Renal cortex interstitium (tissue), 11 donors: Measurements from ENCODE around the gene NFRKB. TPM values are rescaled to one million over a fixed set of nuclear protein-coding genes. Genes with fewer than 3 reads are reported as not detected.
"Not testable (repeated sequence)": the region's sequence is repeated elsewhere in the genome, so short reads cannot be mapped to it uniquely, and the experiment has no call there.

Source experiments
- DNase-seq, 11 donors: peaks; one replicate each; pipeline ENCODE4 v3.0.0-alpha.2; 2013; ENCODE audit warnings: low read depth in 9 of 11, low spot score in 4 of 11; ENCODE audit errors: extremely low read depth in 1 of 11
- polyA plus RNA-seq, 3 donors: library from polyadenylated mRNA; unstranded; fragments of 120-200 nt; gene quantifications; one replicate each; pipeline ENCODE4 v1.2.1, GENCODE V29; 2013; ENCODE audit not compliant: insufficient read length in 3 of 3

NFRKB gene
- polyA plus RNA-seq, 3 donors: 40.9 to 54.8 (median 47.5) TPM

GRCh38 chr11:129910360-129910759, 15.0 kb upstream of the NFRKB start:
- no peak for DNase-seq

GRCh38 chr11:129905402-129905801, 10.0 kb upstream of the NFRKB start:
- DNase-seq: no peak

- no peak for DNase-seq
Observed at GRCh38 chr11:129896062-129896461, 684 bp upstream of the NFRKB start.

GRCh38 chr11:129894278-129895125, 876 bp downstream of the NFRKB start:
- peak in 2 of 11 donors; percentile 19 to 24 for DNase-seq

GRCh38 chr11:129888451-129888850, 6.9 kb downstream of the NFRKB start:
- no peak for DNase-seq

GRCh38 chr11:129885381-129885780, 10.0 kb downstream of the NFRKB start:
- no peak for DNase-seq

GRCh38 chr11:129884581-129884980, 10.8 kb downstream of the NFRKB start:
- no peak for DNase-seq

- no peak for DNase-seq
Observed at GRCh38 chr11:129881570-129882170, 13.7 kb downstream of the NFRKB start.

GRCh38 chr11:129880311-129880710, 15.1 kb downstream of the NFRKB start:
- no peak for DNase-seq

GRCh38 chr11:129871914-129872313, 23.5 kb downstream of the NFRKB start:
- no peak for DNase-seq

GRCh38 chr11:129868626-129869025, 26.8 kb downstream of the NFRKB start:
- DNase-seq: not testable (repeated sequence)

- no peak for DNase-seq
Observed at GRCh38 chr11:129866311-129866710, 29.1 kb downstream of the NFRKB start.

GRCh38 chr11:129865701-129866100, 29.7 kb downstream of the NFRKB start:
- DNase-seq: no peak

GRCh38 chr11:129864811-129865210, 30.6 kb downstream of the NFRKB start:
- no peak for DNase-seq

- DNase-seq: peak in 10 of 11 donors; percentile 42 to 92 (median 72)
Observed at GRCh38 chr11:129861702-129862522, 33.5 kb downstream of the NFRKB start.

GRCh38 chr11:129856036-129856435, 39.3 kb downstream of the NFRKB start:
- DNase-seq: no peak

- no peak for DNase-seq
Observed at GRCh38 chr11:129855086-129855485, 40.3 kb downstream of the NFRKB start.

- DNase-seq: no peak
Observed at GRCh38 chr11:129854232-129854805, 41.1 kb downstream of the NFRKB start.

GRCh38 chr11:129853518-129854231, 41.7 kb downstream of the NFRKB start:
- peak in 1 of 11 donors; percentile 43 for DNase-seq
